Esophagus muscularis mucosa (tissue), 4 donors: Measurements from ENCODE around the gene PLAC1.

ENCODE experiments used
- EP300 ChIP-seq: sonication (generic); formaldehyde crosslinking; IDR thresholded peaks from one replicate; pipeline ENCODE4 v1.6.1; 2017; ENCODE audit warnings: antibody characterized with exemption
- POLR2A ChIP-seq: fragments of 450-650 bp; IDR thresholded peaks from one replicate; pipeline ENCODE4 v1.6.1; 2017; ENCODE audit warnings: antibody characterized with exemption, moderate library complexity, mild to moderate bottlenecking, low read depth
- POLR2AphosphoS5 ChIP-seq, 2 donors: sonication (generic); formaldehyde crosslinking; IDR thresholded peaks; one replicate each; pipeline ENCODE4 v1.6.1; 2017; ENCODE audit warnings: antibody characterized with exemption in 2 of 2
- TF ChIP-seq, protein P1 (sequence below), 3 experiments: fragments of 200-600 bp in 2 of 3; fragments of 450-650 bp in 1 of 3; sonication (generic) in 2 of 3; IDR thresholded peaks; one replicate each; pipeline ENCODE4 v1.5.1; 2017 to 2019; ENCODE audit warnings: antibody characterized with exemption in 3 of 3, mild to moderate bottlenecking in 2 of 3, moderate library complexity in 1 of 3

DNA sequence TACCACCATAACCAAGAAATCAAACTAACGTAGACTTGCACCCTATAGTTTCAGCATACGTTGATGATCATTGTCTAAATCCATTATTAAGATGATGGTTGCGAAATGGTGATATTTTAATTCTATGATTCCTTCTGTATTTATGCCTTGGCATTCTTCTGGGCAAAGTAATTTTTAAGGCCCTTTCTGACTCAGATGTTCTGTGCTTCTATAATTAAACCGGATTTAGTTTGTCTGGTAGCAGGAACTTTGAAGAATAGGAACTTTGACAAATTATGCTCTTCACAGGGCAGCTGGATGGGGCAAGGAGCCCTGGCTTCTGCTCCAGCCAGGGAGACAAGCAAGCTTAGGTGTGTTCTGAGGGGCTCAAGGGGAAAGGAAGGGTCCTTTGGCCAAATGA lies 23.8 kb upstream of the PLAC1 start:
- TF ChIP-seq, protein P1, sequence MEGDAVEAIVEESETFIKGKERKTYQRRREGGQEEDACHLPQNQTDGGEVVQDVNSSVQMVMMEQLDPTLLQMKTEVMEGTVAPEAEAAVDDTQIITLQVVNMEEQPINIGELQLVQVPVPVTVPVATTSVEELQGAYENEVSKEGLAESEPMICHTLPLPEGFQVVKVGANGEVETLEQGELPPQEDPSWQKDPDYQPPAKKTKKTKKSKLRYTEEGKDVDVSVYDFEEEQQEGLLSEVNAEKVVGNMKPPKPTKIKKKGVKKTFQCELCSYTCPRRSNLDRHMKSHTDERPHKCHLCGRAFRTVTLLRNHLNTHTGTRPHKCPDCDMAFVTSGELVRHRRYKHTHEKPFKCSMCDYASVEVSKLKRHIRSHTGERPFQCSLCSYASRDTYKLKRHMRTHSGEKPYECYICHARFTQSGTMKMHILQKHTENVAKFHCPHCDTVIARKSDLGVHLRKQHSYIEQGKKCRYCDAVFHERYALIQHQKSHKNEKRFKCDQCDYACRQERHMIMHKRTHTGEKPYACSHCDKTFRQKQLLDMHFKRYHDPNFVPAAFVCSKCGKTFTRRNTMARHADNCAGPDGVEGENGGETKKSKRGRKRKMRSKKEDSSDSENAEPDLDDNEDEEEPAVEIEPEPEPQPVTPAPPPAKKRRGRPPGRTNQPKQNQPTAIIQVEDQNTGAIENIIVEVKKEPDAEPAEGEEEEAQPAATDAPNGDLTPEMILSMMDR (IDR thresholded peaks at IDR 0.05): no peak
- no peak for TF ChIP-seq POLR2AphosphoS5 (IDR thresholded peaks at IDR 0.05)
- TF ChIP-seq POLR2A: no peak
- TF ChIP-seq EP300: no peak
